Limb (tissue), 2 donors: ENCODE results near the gene D2HGDH.
"Not testable (repeated sequence)": the region's sequence is repeated elsewhere in the genome, so short reads cannot be mapped to it uniquely, and the experiment has no call there.

Experiments
- DNase-seq, 2 donors: peaks; one replicate each; pipeline ENCODE4 v3.0.0-alpha.2; 2016; ENCODE audit errors: extremely low spot score in 2 of 2

Gene D2HGDH

DNA sequence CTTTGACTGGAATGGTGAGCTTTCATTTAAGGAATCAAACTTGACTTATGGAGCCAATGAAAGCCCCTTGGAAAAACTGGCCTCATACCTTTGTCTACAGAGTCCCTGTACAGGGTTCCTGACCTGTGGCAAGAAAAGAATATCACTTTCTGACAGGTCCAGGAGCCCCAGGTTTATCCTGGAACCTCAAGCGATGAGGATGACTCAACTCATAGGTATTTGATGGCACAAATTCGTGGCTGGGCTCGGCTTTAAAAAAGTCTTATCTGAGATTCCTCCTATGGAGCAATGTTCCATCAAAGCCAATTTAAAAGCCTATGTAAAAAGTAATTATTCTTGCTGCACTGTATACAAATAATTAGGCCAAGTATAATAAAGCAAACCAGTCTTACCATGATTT is 57.0 kb downstream of the D2HGDH start:
- not testable (repeated sequence) for DNase-seq

- DNase-seq: no peak
These were observed 59.0 kb downstream of the D2HGDH start for GRCh38 chr2:241793385-241793784.

DNA sequence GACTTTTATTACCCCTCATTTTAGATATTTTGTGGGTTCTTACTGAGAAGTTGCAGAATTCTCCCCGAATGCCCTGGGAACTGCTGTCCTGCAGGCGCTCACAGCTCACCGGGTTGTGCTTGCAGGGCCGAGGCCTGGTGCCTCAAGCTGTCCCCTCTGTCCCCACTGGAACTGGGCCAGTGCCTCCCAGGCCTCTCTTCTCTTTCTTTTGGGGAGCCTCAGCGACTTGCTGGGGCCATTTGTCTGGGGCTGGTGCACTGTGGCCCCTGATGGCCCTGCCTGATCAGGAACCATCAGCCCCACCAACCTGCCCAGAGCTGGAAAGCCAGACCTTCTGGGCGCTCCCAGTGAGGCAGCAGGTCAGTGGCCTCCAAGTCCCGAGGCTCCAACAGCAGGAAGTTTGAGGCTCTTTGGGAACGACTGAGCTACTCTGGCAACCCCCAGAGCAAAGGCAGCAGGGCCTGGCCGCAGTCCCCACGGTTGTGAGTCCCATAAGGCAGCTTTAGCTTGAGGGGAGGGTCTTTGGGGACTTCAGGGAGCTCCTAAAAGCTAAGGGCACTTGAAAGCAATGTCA is 59.9 kb downstream of the D2HGDH start:
- DNase-seq: no peak

- DNase-seq: no peak
These were observed 60.9 kb downstream of the D2HGDH start for GRCh38 chr2:241795021-241795999.

- DNase-seq: no peak
These were observed 61.8 kb downstream of the D2HGDH start for GRCh38 chr2:241796209-241796608.

- DNase-seq: no peak
These were observed 62.2 kb downstream of the D2HGDH start for GRCh38 chr2:241796610-241797138.

- no peak for DNase-seq
These were observed 63.1 kb downstream of the D2HGDH start for GRCh38 chr2:241797441-241798080.

DNA sequence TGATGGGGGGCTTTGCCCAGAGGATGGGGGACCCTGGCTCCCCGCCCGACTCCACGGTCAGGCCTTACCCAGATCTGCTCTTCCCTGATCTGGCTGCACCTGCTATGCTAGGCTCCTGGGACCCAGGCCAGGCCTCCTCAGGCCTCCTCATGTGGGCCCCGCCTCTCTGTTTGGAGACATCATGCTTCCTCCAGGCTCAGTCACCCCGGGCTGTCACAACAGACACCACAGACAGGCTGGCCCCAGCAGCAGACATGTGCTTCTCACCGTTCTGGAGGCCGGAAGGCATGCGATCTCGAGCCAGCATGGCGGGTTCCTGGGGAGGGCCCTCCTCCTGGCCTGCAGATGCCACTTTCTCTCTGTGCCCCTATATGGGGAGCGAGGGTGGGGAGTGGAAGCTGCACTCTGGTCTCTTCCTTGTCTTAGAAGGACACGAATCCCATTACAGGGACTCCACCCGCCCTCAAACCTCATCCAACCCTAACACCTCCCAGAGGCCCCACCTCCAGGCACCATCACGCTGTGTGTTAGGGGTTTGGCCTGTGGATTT is 63.7 kb downstream of the D2HGDH start:
- no peak for DNase-seq

DNA sequence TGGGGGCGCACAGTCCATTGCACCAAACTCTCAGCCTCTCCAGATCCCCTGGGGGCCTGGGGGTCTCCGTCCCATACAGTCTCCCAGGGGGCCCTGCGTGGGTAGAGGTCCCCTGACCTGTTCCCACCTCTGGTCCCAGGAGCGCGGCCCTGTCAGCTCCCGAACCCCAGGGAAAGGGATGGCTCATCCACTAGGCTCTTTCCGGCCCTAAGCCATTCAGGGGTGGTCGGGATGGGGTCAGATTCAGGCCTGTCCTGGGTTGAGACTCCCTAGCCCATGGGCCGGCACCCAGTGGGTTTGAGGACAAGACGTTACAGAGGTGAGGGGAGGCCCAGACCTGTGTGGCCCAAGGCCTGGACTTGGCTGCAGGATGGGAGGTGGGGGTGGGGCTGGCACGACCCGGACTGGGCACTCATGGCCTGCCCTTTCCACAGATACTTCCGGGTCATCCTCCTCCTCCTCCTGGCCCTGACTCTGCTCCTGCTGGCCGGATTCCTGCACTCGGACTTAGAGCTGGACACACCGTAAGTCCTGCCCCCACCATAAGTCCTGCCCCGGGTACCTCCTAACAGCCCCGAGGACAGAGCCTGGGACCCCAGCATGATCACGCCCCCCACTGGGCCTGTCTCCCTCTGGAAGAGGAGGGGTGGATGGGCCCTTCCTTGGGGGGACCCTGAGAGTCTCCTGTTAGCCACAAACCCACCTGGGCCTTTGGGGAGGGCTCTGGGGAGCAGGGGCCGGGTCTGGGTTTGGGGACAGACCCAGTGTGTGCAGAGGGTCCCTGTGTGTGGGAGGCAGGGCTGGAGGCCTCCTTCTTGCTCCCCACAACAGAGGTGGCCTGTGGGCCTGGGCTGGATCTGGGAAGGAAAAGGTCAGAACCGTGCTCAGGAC is 64.4 kb downstream of the D2HGDH start:
- no peak for DNase-seq

- no peak for DNase-seq
These were observed 65.2 kb downstream of the D2HGDH start for GRCh38 chr2:241799522-241800197.

GRCh38 chr2:241800198-241800903 is 65.9 kb downstream of the D2HGDH start:
- not testable (repeated sequence) for DNase-seq

GRCh38 chr2:241801611-241802420 is 67.4 kb downstream of the D2HGDH start:
- peak in 1 of 2 donors; percentile 31 for DNase-seq

GRCh38 chr2:241802421-241803318 is 68.2 kb downstream of the D2HGDH start:
- DNase-seq: peak in 1 of 2 donors; percentile 28

DNA sequence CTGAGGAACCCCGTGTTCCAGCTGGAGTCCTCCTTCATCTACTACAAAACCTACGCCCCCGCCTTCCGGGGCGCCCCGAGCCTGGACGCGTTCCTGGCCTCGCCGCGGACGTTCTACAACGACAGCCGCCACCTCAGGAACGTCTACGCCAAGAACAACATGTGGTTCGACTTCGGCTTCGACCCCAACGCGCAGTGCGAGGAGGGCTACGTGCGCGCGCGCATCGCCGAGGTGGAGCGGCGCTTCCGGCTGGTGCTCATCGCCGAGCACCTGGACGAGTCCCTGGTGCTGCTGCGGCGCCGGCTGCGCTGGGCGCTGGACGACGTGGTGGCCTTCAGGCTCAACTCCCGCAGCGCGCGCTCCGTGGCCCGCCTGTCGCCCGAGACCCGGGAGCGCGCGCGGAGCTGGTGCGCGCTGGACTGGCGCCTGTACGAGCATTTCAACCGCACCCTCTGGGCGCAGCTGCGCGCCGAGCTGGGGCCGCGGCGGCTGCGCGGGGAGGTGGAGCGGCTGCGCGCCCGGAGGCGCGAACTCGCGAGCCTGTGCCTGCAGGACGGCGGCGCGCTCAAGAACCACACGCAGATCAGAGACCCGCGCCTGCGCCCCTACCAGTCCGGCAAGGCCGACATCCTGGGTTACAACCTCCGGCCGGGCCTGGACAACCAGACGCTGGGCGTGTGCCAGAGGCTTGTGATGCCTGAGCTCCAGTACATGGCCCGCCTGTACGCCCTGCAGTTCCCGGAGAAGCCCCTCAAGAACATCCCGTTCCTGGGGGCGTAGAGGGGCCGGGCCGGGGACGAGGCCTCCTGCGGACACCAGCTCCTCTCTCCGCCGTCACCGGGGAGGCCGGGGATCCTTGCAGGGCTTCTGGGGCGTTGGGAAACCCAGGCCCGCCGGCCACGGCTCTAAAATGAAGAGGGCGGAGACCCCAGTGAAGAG is 69.2 kb downstream of the D2HGDH start:
- DNase-seq: peak; percentile 76 to 82

GRCh38 chr2:241804326-241805229 is 70.1 kb downstream of the D2HGDH start:
- DNase-seq: peak in 1 of 2 donors; percentile 46
